Panc1 (cell line): ENCODE data around the gene AKAP1. TPM values are rescaled to one million over a fixed set of nuclear protein-coding genes. Genes with fewer than 3 reads are reported as not detected.

Experiments
- ATAC-seq: fragments of 200-7000 bp; cut with Tn5 transposase; 2 replicates; pipeline ENCODE4 v1.9.1; 2020; ENCODE audit warnings: mild to moderate bottlenecking, moderate library complexity
- BruUV-seq: library from RNA; stranded (reverse); fragments of 400-500 nt; replicated peaks from 2 replicates; lab custom pipeline; 2021; lab: Mats Ljungman, UMichigan
- CTCF ChIA-PET: fragments of 300-600 bp; sonication (Branson Sonifier 250); formaldehyde crosslinking; loops from one replicate; lab custom pipeline; 2022; ENCODE audit warnings: antibody characterized with exemption; lab: Charles Lee
- POLR2A ChIA-PET: fragments of 300-600 bp; sonication (Branson Sonifier 250); formaldehyde crosslinking; loops from one replicate; lab custom pipeline; 2022; ENCODE audit warnings: antibody characterized with exemption; lab: Charles Lee
- DNase-seq: peaks from one replicate; pipeline ENCODE4 v3.0.0-alpha.2; 2010; ENCODE audit warnings: low read depth, low spot score
- H3K27ac ChIP-seq: 2 replicates; pipeline ENCODE4 v1.5.1; 2011; ENCODE audit warnings: mild to moderate bottlenecking, low read length, inconsistent platforms
- H3K27me3 ChIP-seq: fragments of 200-500 bp; sonication (Bioruptor generic); 2 replicates; pipeline ENCODE4 v1.6.0; 2014; ENCODE audit warnings: low read length, inconsistent platforms; ENCODE audit not compliant: control insufficient read depth, insufficient read depth
- H3K36me3 ChIP-seq: fragments of 200-500 bp; sonication (Bioruptor generic); 2 replicates; pipeline ENCODE4 v1.5.1; 2014; ENCODE audit warnings: inconsistent platforms, mild to moderate bottlenecking, low read length, moderate library complexity; ENCODE audit not compliant: control insufficient read depth, insufficient read depth
- H3K4me1 ChIP-seq: 2 replicates; pipeline ENCODE4 v1.5.1; 2011; ENCODE audit warnings: inconsistent platforms, mild to moderate bottlenecking, low read length, moderate library complexity; ENCODE audit not compliant: control insufficient read depth, insufficient read depth
- H3K4me3 ChIP-seq, 2 experiments: 2 replicates each; pipeline ENCODE4 v1.5.1; 2011 to 2012; ENCODE audit warnings: low read depth in 2 of 2, low read length in 2 of 2, mild to moderate bottlenecking in 2 of 2, inconsistent platforms in 1 of 2, moderate library complexity in 1 of 2
- H3K9me3 ChIP-seq: fragments of 200-500 bp; sonication (Bioruptor generic); 2 replicates; pipeline ENCODE4 v1.5.1; 2014; ENCODE audit warnings: low read depth, mild to moderate bottlenecking, inconsistent platforms, low read length, moderate library complexity; ENCODE audit not compliant: control insufficient read depth, insufficient read depth
- CTCF ChIP-seq: fragments of 450-650 bp; IDR thresholded peaks from 2 replicates; pipeline ENCODE4 v1.5.1; 2017; ENCODE audit warnings: mild to moderate bottlenecking
- POLR2AphosphoS5 ChIP-seq: IDR thresholded peaks from 2 replicates; pipeline ENCODE4 v1.6.1; 2012; ENCODE audit warnings: mild to moderate bottlenecking, low read depth, low read length, moderate library complexity
- REST ChIP-seq, 2 experiments: IDR thresholded peaks; 2 replicates each; pipeline ENCODE4 v1.6.1; 2011 to 2012; ENCODE audit warnings: low read depth in 2 of 2, control low read depth in 1 of 2, low read length in 1 of 2, mild to moderate bottlenecking in 1 of 2, moderate library complexity in 1 of 2; ENCODE audit not compliant: insufficient read depth in 1 of 2
- SIN3A ChIP-seq: IDR thresholded peaks from 2 replicates; pipeline ENCODE4 v1.6.1; 2012; ENCODE audit warnings: low read depth, mild to moderate bottlenecking, low read length, moderate library complexity, borderline replicate concordance; ENCODE audit not compliant: insufficient read depth
- TCF7L2 ChIP-seq: IDR thresholded peaks from 2 replicates; pipeline ENCODE4 v1.6.1; 2011; ENCODE audit warnings: mild to moderate bottlenecking, low read depth, low read length, inconsistent platforms
- in situ Hi-C: cut with HindIII; loops from 2 replicates; pipeline ENCODE4 v1.10.0; 2016; ENCODE audit warnings: low sequenced_read_pairs, low pct_unique_long_range_greater_than_20kb
- intact Hi-C: fragments of 100-400 bp; cut with micrococcal nuclease; formaldehyde crosslinking; loops from one replicate; pipeline ENCODE4 v1.10.0; 2022; ENCODE audit not compliant: unreplicated experiment
- total RNA-seq: library from RNA; stranded (reverse); gene quantifications from one replicate; pipeline ENCODE4 v1.2.1, GENCODE V29; 2021; ENCODE audit not compliant: unreplicated experiment

The AKAP1 gene
- total RNA-seq, 1 experiment from 2014 or later: 52.7 TPM

DNA sequence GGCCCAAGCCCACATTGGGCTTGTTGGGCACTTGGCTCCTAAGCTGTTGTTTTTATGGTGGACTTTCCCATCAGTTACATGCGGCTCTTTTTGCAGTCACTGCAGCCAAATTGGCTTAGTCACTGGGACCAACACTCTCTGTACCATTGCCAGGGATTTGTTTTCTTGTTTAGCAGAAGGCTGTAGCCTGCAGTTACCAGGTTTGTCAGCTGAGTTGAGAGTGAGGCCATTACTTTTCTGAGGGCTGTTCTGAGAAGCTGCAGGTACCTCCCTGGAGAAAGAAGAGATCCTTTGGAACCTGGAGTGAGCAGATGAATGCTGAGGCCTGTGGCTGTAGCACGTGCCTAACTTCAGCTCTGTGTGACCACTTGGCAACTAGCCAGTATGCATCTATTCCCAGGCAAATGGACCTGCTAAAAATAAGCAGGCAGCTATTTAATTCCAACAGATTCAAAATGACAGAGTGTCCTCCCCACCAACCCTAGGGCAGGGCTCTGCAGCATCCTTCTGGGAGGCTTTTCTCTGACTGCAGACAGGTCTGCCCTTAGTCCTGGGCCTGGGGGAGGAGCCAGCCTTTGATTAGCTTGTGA is 12.9 kb downstream of the AKAP1 start:
- H3K4me3 ChIP-seq: no peak overlapping the region
- no peaks in the 10 kb centered on the region for H3K27me3 ChIP-seq
- POLR2A ChIA-PET: interaction anchor here (0.7 kb wide), 1 partner anchor 10 kb away, joined by 3 read pairs; no protein-coding TSS in a partner anchor
- no peaks in the 10 kb centered on the region for H3K9me3 ChIP-seq
- H3K27ac ChIP-seq: no peak overlapping the region
- in situ Hi-C loops (no loop called here), intact Hi-C loops (no loop called here)
- no peak for TF ChIP-seq REST (IDR thresholded peaks at IDR 0.05; ENCODE audit: insufficient read depth in 1 of 2, low read depth in 2 of 2, low read length in 1 of 2)
- TF ChIP-seq TCF7L2: no peak
- no peak for TF ChIP-seq POLR2AphosphoS5
- no peak for TF ChIP-seq SIN3A
- TF ChIP-seq CTCF: no peak
- H3K36me3 ChIP-seq: no peaks in the 10 kb centered on the region
- no TSS peak for BruUV-seq
- CTCF ChIA-PET: interaction anchor here (0.6 kb wide), 1 partner anchor 32 kb away, joined by 3 read pairs; no protein-coding TSS in a partner anchor
- ATAC-seq (peak; percentile 72), DNase-seq (no peak)
- peaks cover 27% of the 10 kb centered on the region for H3K4me1 ChIP-seq

GRCh38 chr17:57099165-57099564 is 14.1 kb downstream of the AKAP1 start:
- ChIA-PET POLR2A (no interaction called here), CTCF (interaction anchor here (0.7 kb wide), 1 partner anchor 11 kb away, joined by 7 read pairs; no protein-coding TSS in a partner anchor)
- in situ Hi-C loops (no loop called here), intact Hi-C loops (no loop called here)
- DNase-seq (no peak), ATAC-seq (no peak)
- no peak for TF ChIP-seq TCF7L2
- TF ChIP-seq REST (IDR thresholded peaks at IDR 0.05; ENCODE audit: insufficient read depth in 1 of 2, low read depth in 2 of 2, low read length in 1 of 2): no peak
- no peak for TF ChIP-seq CTCF
- TF ChIP-seq POLR2AphosphoS5: no peak
- no peak for TF ChIP-seq SIN3A
- BruUV-seq: no TSS peak
- H3K4me3 ChIP-seq: no peak overlapping the region
- H3K36me3 ChIP-seq: no peaks in the 10 kb centered on the region
- H3K27ac ChIP-seq: no peak overlapping the region
- H3K9me3 ChIP-seq: no peaks in the 10 kb centered on the region
- no peaks in the 10 kb centered on the region for H3K27me3 ChIP-seq
- H3K4me1 ChIP-seq: peaks cover 27% of the 10 kb centered on the region
